ENCODE data around the gene BCL2L1.
"Not testable (repeated sequence)": the region's sequence is repeated elsewhere in the genome, so short reads cannot be mapped to it uniquely, and the experiment has no call there.

Gene BCL2L1

GRCh38 chr20:31642837-31643236 lies 79.8 kb downstream of the BCL2L1 start:
- no peak for DNase-seq

- DNase-seq = no peak
These were observed 81.3 kb downstream of the BCL2L1 start for GRCh38 chr20:31641391-31641790.

DNA sequence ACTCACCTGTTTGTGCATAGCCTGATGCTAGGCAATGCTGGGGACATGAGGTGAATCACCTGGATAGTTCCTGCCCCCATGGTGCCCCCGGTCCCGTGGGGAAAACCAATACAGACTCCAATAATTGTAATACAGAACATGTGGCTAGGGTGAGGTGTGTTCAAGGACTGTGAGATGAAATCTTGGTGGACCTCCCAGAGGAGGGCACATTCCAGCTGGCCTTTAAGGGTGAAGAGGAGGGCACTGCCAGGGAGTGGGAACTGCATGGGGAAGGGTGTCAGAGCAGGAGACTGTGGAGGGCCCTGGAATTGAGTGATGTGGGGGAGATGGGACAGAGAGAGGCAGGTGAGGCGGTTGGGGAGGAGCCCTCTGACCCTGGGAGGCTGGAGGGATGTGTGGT lies 82.4 kb downstream of the BCL2L1 start:
- no peak for DNase-seq

GRCh38 chr20:31638816-31639215 lies 83.9 kb downstream of the BCL2L1 start:
- DNase-seq = no peak

GRCh38 chr20:31638317-31638716 lies 84.4 kb downstream of the BCL2L1 start:
- DNase-seq = peak; percentile 94

DNA sequence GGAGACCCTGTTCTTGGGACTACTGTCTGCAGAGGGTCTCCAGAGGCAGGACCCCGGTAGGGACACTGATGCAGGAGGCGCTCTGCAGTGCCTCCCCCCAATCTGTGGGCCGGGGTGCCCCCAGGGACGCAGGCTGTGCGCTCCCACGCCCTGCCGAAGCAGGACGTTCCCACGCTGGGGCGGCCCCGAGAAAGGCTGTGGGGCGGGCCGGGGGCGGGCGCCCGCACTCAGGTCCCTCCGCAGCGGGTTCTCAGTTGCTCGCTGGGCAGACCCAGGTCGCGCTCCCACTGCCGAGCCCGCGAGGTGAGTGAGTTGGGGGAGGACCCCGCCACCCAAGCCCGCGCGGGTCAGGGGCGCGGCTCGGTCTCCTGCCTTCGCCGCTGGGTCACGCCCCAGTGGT lies 85.0 kb downstream of the BCL2L1 start, which contains the start of gene COX4I2:
Gene COX4I2, plus strand, starts transcription at position 253 of the 400 bp plus-strand sequence. CDS start 1,106 bp downstream, outside the sequence.
- peak; percentile 50 for DNase-seq

DNA sequence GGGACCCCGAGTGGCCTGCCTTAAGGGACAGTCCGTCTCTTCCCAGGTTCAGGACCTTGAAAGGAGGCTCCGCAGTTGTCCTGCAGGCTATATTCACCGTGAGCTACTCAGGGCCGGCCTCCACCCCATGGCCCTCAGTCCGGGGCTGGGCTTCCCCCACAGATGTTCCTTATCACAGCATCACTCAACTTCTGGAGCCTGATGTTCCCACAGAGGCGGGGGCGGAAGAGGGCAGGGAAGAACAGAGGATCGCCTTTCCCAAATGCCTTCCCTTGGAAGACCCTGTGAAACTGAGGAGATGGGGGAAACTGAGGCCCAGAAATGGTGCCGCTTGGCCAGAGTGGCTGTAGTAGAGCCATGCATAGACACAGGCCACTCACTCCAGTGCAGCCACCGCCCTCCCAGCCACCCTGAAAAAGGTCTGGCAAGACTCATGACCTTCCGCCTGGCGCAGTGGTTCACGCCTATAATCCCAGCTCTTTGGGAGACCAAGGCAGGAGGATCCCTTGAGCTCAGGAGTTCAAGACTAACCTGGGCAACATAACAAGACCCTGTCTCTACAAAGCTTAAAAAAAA lies 89.2 kb downstream of the BCL2L1 start:
- no peak for DNase-seq

DNA sequence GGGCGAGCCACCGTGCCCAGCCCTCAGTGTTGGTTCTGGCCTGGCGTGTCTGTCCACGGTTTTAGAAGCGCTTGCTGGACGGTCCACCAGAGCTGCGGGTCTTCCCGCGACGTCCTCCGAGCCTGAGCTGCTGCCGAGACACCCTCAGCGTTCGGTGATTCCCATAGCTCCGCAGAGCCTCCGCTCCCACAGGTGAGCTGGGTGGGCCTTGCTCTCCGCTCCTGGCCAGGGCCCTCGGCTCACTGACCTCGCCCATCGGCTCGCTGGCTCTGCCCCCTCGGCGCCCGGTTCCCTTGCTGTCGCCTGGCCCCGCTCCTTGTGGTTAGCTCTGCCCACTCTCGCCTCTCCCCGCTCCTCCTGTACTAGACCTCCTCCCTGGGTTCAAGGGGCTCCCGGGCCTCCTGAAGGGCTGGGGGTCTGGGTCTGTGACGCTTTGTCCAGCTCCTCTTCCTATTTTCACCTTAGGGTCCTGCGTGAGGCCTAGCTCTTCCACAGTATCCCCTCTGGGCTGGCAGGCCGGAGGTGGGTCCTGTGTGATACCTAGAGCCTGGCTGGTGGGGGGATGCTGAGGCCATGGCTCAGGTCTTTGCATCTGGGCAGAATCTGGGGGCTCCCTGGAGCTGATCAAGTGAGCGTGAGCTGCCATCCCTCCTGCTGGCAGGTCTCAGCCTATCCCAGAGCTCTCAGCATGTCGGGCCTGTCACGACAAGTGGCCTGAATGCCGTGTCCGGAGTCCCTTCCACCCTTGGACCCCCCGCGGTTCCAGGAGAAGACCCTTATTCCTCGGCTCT lies 89.9 kb downstream of the BCL2L1 start:
- DNase-seq = no peak

DNA sequence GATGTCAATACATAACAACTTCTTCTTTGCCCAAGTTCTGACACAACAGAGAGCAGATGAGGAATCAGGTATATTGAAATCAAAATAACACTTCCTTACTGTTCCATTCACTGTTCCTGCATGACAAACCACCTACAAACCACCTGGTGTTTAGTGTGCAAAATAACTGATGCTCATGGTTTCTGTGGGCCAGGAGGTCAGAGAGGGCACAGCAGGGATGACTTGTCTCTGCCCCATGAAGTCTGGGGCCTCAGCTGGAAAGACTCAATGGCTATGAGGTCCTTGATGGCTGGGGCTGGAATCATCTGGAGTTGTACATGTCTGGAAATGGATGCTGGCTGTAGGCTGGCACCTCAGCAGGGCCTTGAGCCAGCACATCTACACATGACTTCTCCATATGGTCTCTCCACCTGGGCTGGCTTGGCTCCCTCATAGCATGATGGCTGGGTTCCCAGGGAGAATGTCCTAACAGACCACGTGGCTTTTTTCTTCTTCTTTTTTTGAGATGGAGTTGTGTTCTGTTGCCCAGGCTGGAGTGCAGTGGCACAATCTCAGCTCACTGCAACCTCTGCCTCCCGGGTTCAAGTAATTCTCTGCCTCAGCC lies 92.4 kb downstream of the BCL2L1 start:
- DNase-seq = no peak

DNA sequence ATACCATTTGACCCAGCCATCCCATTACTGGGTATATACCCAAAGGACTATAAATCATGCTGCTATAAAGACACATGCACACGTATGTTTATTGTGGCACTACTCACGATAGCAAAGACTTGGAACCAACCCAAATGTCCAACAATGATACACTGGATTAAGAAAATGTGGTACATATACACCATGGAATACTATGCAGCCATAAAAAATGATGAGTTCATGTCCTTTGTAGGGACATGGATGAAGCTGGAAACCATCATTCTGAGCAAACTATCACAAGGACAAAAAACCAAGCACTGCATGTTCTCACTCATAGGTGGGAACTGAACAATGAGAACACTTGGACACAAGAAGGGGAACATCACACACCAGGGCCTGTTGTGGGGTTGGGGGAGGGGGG lies 94.6 kb downstream of the BCL2L1 start:
- DNase-seq = not testable (repeated sequence)

DNA sequence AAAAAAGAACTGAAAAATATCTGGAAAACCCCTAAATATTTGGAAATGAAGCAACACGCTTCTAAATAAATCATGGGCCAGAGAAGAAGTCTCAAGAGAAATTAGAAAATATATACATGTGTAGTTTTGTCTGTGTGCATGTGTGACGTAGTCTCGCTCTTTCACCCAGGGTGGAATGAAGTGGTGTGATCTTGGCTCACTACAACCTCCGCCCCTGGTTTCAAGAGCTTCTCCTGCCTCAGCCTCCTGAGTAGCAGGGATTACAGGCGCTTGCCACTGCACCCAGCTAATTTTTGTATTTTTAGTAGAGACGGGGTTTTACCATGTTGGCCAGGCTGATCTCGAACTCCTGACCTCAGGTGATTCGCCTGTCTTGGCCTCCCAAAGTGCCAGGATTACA lies 96.1 kb downstream of the BCL2L1 start:
- not testable (repeated sequence) for DNase-seq

GRCh38 chr20:31623123-31623505 lies 99.6 kb downstream of the BCL2L1 start:
- DNase-seq = not testable (repeated sequence)

DNA sequence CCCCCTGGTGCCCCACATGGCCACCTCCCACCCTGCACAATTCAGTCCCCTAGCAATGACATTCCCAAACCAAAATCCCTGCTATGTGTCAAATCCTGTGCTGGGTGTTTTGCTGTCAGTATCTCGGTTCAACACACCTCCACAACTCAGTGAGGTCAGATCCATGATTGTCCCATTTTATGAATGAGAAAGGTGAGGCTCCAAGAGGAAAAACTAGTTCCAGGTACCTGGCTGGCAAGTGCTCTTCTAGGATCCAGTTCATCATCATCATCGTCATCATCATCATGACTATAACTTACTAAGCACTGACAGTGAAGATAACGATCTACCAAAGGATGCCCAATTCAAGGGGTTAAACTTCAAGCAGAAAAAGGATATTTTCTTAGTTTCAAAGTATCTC lies 102.4 kb downstream of the BCL2L1 start:
- DNase-seq = no peak

- no peak for DNase-seq
These were observed 105.1 kb downstream of the BCL2L1 start for GRCh38 chr20:31617432-31618104.

- no peak for DNase-seq
These were observed 107.3 kb downstream of the BCL2L1 start for GRCh38 chr20:31615416-31615815.

Measured in NCI-H82 (cell line).